ENCODE data around the gene ZNF516. TPM values are rescaled to one million over a fixed set of nuclear protein-coding genes. Genes with fewer than 3 reads are reported as not detected.

ZNF516 gene
- total and polyA plus RNA-seq, 2 of the 4 experiments (the other 2 are of a cell fraction), result 7.9 to 16.9 TPM

- Histone ChIP-seq H3K9me1 (ENCODE audit: insufficient read depth, low read length) (peaks cover 28% of the 10 kb centered on the region), H2BK20ac (ENCODE audit: low read depth, low read length) (no peak overlapping the region), H3K4me1 (ENCODE audit: control insufficient read depth, insufficient read depth, low read length) (peaks cover 18% of the 10 kb centered on the region), H3K79me1 (ENCODE audit: low read depth in 1 of 2, low read length in 2 of 2) (peaks cover 36 to 83% of the 10 kb centered on the region in 2 experiments), H4K5ac (ENCODE audit: low read depth, low read length) (no peak overlapping the region), H3K36me3 (ENCODE audit: control insufficient read depth, insufficient read depth, low read length) (peaks cover 8% of the 10 kb centered on the region), H4K20me1 (ENCODE audit: insufficient read depth, low read length) (peaks cover 79% of the 10 kb centered on the region), H2AFZ (replicated peaks; ENCODE audit: low read length, poor library complexity) (no peak overlapping the region), H3K4me3 (ENCODE audit: insufficient read depth, low read depth, low read length) (no peak overlapping the region), H2AK9ac (replicated peaks; ENCODE audit: low read depth, low read length, poor library complexity) (no peak overlapping the region), H4K8ac (ENCODE audit: low read depth in 2 of 2, low read length in 2 of 2) (no peak overlapping the region), H3K9ac (ENCODE audit: low read depth, low read length) (no peak overlapping the region), H4K91ac (ENCODE audit: insufficient read depth, low read depth, low read length) (no peak overlapping the region), H3K23ac (ENCODE audit: low read depth, low read length) (peak overlapping the region; percentile 78; the same call in 1 of the 2 replicates), H3K27ac (ENCODE audit: insufficient read depth, low read length) (no peak overlapping the region), H2BK15ac (ENCODE audit: low read depth, low read length) (no peak overlapping the region), H3K27me3 (ENCODE audit: control insufficient read depth, insufficient read depth, low read length) (no peaks in the 10 kb centered on the region), H3K14ac (replicated peaks; ENCODE audit: low read depth, low read length) (peak overlapping the region; percentile 85; the same call in 1 of the 2 replicates), H2AK5ac (ENCODE audit: low read depth, low read length) (no peak overlapping the region), H3K18ac (ENCODE audit: low read depth, low read length) (no peak overlapping the region), H3K4ac (ENCODE audit: low read depth, low read length) (no peak overlapping the region), H3K56ac (ENCODE audit: extremely low read depth, insufficient read depth, low read length) (no peak overlapping the region), H3K4me2 (ENCODE audit: low read depth, low read length) (peak overlapping the region; percentile 73), H2BK5ac (ENCODE audit: low read depth, low read length, poor library complexity, severe bottlenecking) (no peak overlapping the region), H3K9me3 (ENCODE audit: control insufficient read depth, insufficient read depth, low read length) (no peaks in the 10 kb centered on the region), H2BK120ac (ENCODE audit: low read depth, low read length) (no peak overlapping the region)
- TF ChIP-seq MAFK (IDR thresholded peaks at IDR 0.05; ENCODE audit: low read depth, low read length) (no peak), SMC3 (IDR thresholded peaks at IDR 0.05; ENCODE audit: low read depth, low read length) (no peak), FOS (IDR thresholded peaks at IDR 0.05; ENCODE audit: low read depth, low read length) (no peak), ELK1 (IDR thresholded peaks at IDR 0.05; ENCODE audit: borderline replicate concordance, low read depth, low read length) (no peak), MAZ (IDR thresholded peaks at IDR 0.05; ENCODE audit: borderline replicate concordance, low read depth, low read length) (no peak), POLR2A (IDR thresholded peaks at IDR 0.05; ENCODE audit: low read depth, low read length) (no peak), RFX5 (IDR thresholded peaks at IDR 0.05; ENCODE audit: low read depth, low read length) (no peak), RCOR1 (IDR thresholded peaks at IDR 0.05; ENCODE audit: insufficient replicate concordance, low read length) (no peak), CHD1 (IDR thresholded peaks at IDR 0.05; ENCODE audit: low read depth, low read length) (no peak), RAD21 (IDR thresholded peaks at IDR 0.05; ENCODE audit: low read length) (no peak)
- BruUV-seq (replicated peaks), result no TSS peak
- POLR2A ChIA-PET (ENCODE audit: unreplicated experiment), result no interaction called here
- intact Hi-C loops (cut with micrococcal nuclease), result loop anchor here (5.0 kb wide), 1 partner anchor 35 kb away; no protein-coding TSS in a partner anchor
- ATAC-seq (ENCODE audit: low read depth), result peak; percentile 59
- CTCF ChIA-PET, result interaction anchor here (0.7 kb wide), 1 partner anchor 42 kb away, joined by 3 read pairs; no protein-coding TSS in a partner anchor
- peak; percentile 61 for DNase-seq
- 20% methylated on average over 5 of the region's 9 CpGs; no CpG with 5 or more reads in 1 of the 2 experiments for WGBS, 2 experiments (ENCODE audit: extremely low coverage in 2 of 2, insufficient read length in 1 of 2)
- dilution Hi-C loops (cut with HindIII; ENCODE audit: low sequenced_read_pairs, unreplicated experiment), result no loop called here
- in situ Hi-C loops (cut with MboI; ENCODE audit: low sequenced_read_pairs), result no loop called here
Observed at GRCh38 chr18:76416911-76417310, 78.1 kb downstream of the ZNF516 start.
